Left lung (tissue), 10 donors: ENCODE measurements around the gene TRABD. TPM values are rescaled to one million over a fixed set of nuclear protein-coding genes. Genes with fewer than 3 reads are reported as not detected.
"Not testable (repeated sequence)": the region's sequence is repeated elsewhere in the genome, so short reads cannot be mapped to it uniquely, and the experiment has no call there.

Source experiments
- ATAC-seq: fragments of 200-7000 bp; cut with Tn5 transposase; one replicate; pipeline ENCODE4 v1.9.1; 2020; ENCODE audit warnings: moderate library complexity
- DNase-seq, 4 donors: peaks; one replicate each; pipeline ENCODE4 v3.0.0-alpha.2; 2013 to 2020
- H3K27ac ChIP-seq, 2 donors: fragments of 200-600 bp; sonication (generic) in 1 of 2; one replicate each; pipeline versions ENCODE4 v1.5.0 to v1.8.0; 2020 to 2021
- H3K27me3 ChIP-seq, 2 donors: fragments of 200-600 bp; sonication (generic) in 1 of 2; one replicate each; pipeline versions ENCODE4 v1.5.0 to v1.8.0; 2020 to 2021
- H3K36me3 ChIP-seq, 2 donors: fragments of 200-600 bp; sonication (generic) in 1 of 2; one replicate each; pipeline versions ENCODE4 v1.5.0 to v1.8.0; 2020 to 2021
- H3K4me1 ChIP-seq, 2 donors: fragments of 200-600 bp; one replicate each; pipeline ENCODE4 v1.8.0; 2021
- H3K4me3 ChIP-seq, 2 donors: fragments of 200-600 bp; sonication (generic) in 1 of 2; one replicate each; pipeline versions ENCODE4 v1.5.0 to v1.8.0; 2020 to 2021; ENCODE audit warnings: mild to moderate bottlenecking in 1 of 2
- H3K9me3 ChIP-seq, 2 donors: fragments of 200-600 bp; sonication (generic) in 1 of 2; one replicate each; pipeline versions ENCODE4 v1.5.0 to v1.8.0; 2020 to 2021
- CTCF ChIP-seq, 2 donors: fragments of 200-600 bp; sonication (generic) in 1 of 2; IDR thresholded peaks; one replicate each; pipeline versions ENCODE4 v1.5.0 to v1.8.0; 2021; ENCODE audit warnings: antibody characterized with exemption in 2 of 2
- intact Hi-C, 2 donors: fragments of 100-400 bp; cut with DNase I; formaldehyde crosslinking; loops; one replicate each; pipeline versions ENCODE4 v1.11.2 to v1.14.2; 2022
- polyA plus RNA-seq, 6 donors: library from polyadenylated mRNA; unstranded; fragments of 120-200 nt; gene quantifications; one replicate each; pipeline ENCODE4 v1.2.1, GENCODE V29; 2013; ENCODE audit not compliant: insufficient read length in 6 of 6
- total RNA-seq, 2 donors: library from RNA; stranded (reverse); fragmentation: NEBNext Ultra II Directional; extraction: Animal tissue kit (Norgen Biotek cat#: 25700); gene quantifications; one replicate each; pipeline ENCODE4 v1.2.1, GENCODE V29; 2021
- donor health status: DM: no; HTN: yes; CAD: no.
- donor health status: DM: no; HTN: no; CAD: no.

The TRABD gene
- total and polyA plus RNA-seq, 8 donors = 16.0 to 54.2 (median 24.4) TPM

- ATAC-seq = no peak
- no peak overlapping the region for H3K27ac ChIP-seq
- DNase-seq = peak in 1 of 4 donors; percentile 53
- peaks cover 0 to 36% of the 10 kb centered on the region in 2 donors for H3K27me3 ChIP-seq
- TF ChIP-seq CTCF (IDR thresholded peaks at IDR 0.05) = no peak
- no peaks in the 10 kb centered on the region for H3K4me1 ChIP-seq
- no peaks in the 10 kb centered on the region for H3K9me3 ChIP-seq
- intact Hi-C loops = no loop called here
- H3K36me3 ChIP-seq = no peaks in the 10 kb centered on the region
- no peak overlapping the region for H3K4me3 ChIP-seq
These were observed 24.0 kb upstream of the TRABD start for GRCh38 chr22:50161508-50162390.

- ATAC-seq = no peak
- no peak overlapping the region for H3K4me3 ChIP-seq
- H3K36me3 ChIP-seq = no peaks in the 10 kb centered on the region
- intact Hi-C loops = no loop called here
- H3K27ac ChIP-seq = no peak overlapping the region
- H3K27me3 ChIP-seq = peaks cover 0 to 35% of the 10 kb centered on the region in 2 donors
- DNase-seq = no peak
- H3K4me1 ChIP-seq = no peaks in the 10 kb centered on the region
- no peak for TF ChIP-seq CTCF (IDR thresholded peaks at IDR 0.05)
- no peaks in the 10 kb centered on the region for H3K9me3 ChIP-seq
These were observed 23.2 kb upstream of the TRABD start for GRCh38 chr22:50162391-50162956.

GRCh38 chr22:50165436-50166123 is 20.1 kb upstream of the TRABD start:
- Histone ChIP-seq H3K36me3 (no peaks in the 10 kb centered on the region), H3K9me3 (no peaks in the 10 kb centered on the region), H3K4me1 (peaks cover 0 to 7% of the 10 kb centered on the region in 2 donors), H3K27ac (no peak overlapping the region), H3K4me3 (no peak overlapping the region), H3K27me3 (peaks cover 10 to 41% of the 10 kb centered on the region in 2 donors)
- intact Hi-C loops = no loop called here
- no peak for TF ChIP-seq CTCF (IDR thresholded peaks at IDR 0.05)
- ATAC-seq = no peak
- DNase-seq = no peak

GRCh38 chr22:50167689-50168489 is 17.8 kb upstream of the TRABD start:
- Histone ChIP-seq H3K36me3 (no peaks in the 10 kb centered on the region), H3K4me1 (peaks cover 0 to 16% of the 10 kb centered on the region in 2 donors), H3K4me3 (no peak overlapping the region), H3K9me3 (no peaks in the 10 kb centered on the region), H3K27me3 (peaks cover 18 to 51% of the 10 kb centered on the region in 2 donors), H3K27ac (no peak overlapping the region)
- TF ChIP-seq CTCF (IDR thresholded peaks at IDR 0.05) = no peak
- intact Hi-C loops = no loop called here
- DNase-seq (peak in 1 of 4 donors; percentile 28), ATAC-seq (no peak)

GRCh38 chr22:50168490-50169180 is 17.1 kb upstream of the TRABD start:
- intact Hi-C loops, H3K4me3 ChIP-seq, ATAC-seq, DNase-seq, H3K36me3 ChIP-seq, H3K9me3 ChIP-seq, H3K27ac ChIP-seq: not testable (repeated sequence)
- H3K4me1 ChIP-seq = peaks cover 0 to 21% of the 10 kb centered on the region in 2 donors
- H3K27me3 ChIP-seq = peaks cover 18 to 49% of the 10 kb centered on the region in 2 donors
